PC-3 (cell line): Measurements from ENCODE around the gene GPR68. TPM values are rescaled to one million over a fixed set of nuclear protein-coding genes. Genes with fewer than 3 reads are reported as not detected.

Experiments
- ATAC-seq: fragments of 200-7000 bp; cut with Tn5 transposase; 2 replicates; pipeline ENCODE4 v1.9.1; 2020; ENCODE audit warnings: mild to moderate bottlenecking, moderate library complexity
- BruUV-seq: library from RNA; stranded (reverse); fragments of 400-500 nt; replicated peaks from 2 replicates; lab custom pipeline; 2021; lab: Mats Ljungman, UMichigan
- CTCF ChIA-PET: fragments of 300-600 bp; sonication (Branson Sonifier 250); formaldehyde crosslinking; loops from one replicate; lab custom pipeline; 2022; ENCODE audit warnings: antibody characterized with exemption; lab: Charles Lee
- POLR2A ChIA-PET: fragments of 300-600 bp; sonication (Branson Sonifier 250); formaldehyde crosslinking; loops from one replicate; lab custom pipeline; 2022; ENCODE audit warnings: antibody characterized with exemption; ENCODE audit not compliant: unreplicated experiment; lab: Charles Lee
- DNase-seq: peaks from one replicate; pipeline ENCODE4 v3.0.0-alpha.2; 2015
- H2AFZ ChIP-seq: fragments of 300-600 bp; sonication (generic); 2 replicates; pipeline ENCODE4 v1.6.0; 2016; ENCODE audit warnings: antibody characterized with exemption, low read length
- H3F3A ChIP-seq: fragments of 300-600 bp; sonication (generic); one replicate; pipeline ENCODE4 v1.6.0; 2017; ENCODE audit warnings: antibody characterized with exemption, low read length, control low read depth, mild to moderate bottlenecking; ENCODE audit not compliant: unreplicated experiment
- H3K27ac ChIP-seq: fragments of 300-600 bp; sonication (generic); 2 replicates; pipeline ENCODE4 v1.5.1; 2016; ENCODE audit warnings: mild to moderate bottlenecking, low read length
- H3K27me3 ChIP-seq: fragments of 300-600 bp; sonication (generic); 2 replicates; pipeline ENCODE4 v1.6.1; 2016; ENCODE audit warnings: low read length, mixed read lengths
- H3K36me3 ChIP-seq: fragments of 300-600 bp; sonication (generic); 2 replicates; pipeline ENCODE4 v1.6.1; 2016; ENCODE audit warnings: low read depth, mixed run types, low read length, mixed read lengths
- H3K4me1 ChIP-seq: fragments of 300-600 bp; sonication (generic); 2 replicates; pipeline ENCODE4 v1.5.1; 2016; ENCODE audit warnings: low read length; ENCODE audit not compliant: insufficient read depth
- H3K4me2 ChIP-seq: fragments of 300-600 bp; sonication (generic); 2 replicates; pipeline ENCODE4 v1.6.0; 2016; ENCODE audit warnings: low read length
- H3K4me3 ChIP-seq: fragments of 300-600 bp; sonication (generic); 2 replicates; pipeline ENCODE4 v1.5.1; 2016; ENCODE audit warnings: mild to moderate bottlenecking, low read length, mixed read lengths
- H3K79me2 ChIP-seq: fragments of 300-600 bp; sonication (generic); 2 replicates; pipeline ENCODE4 v1.6.1; 2017; ENCODE audit warnings: low read length, mixed read lengths
- H3K9ac ChIP-seq: fragments of 300-600 bp; sonication (generic); 2 replicates; pipeline ENCODE4 v1.6.0; 2016; ENCODE audit warnings: mild to moderate bottlenecking, low read length
- H3K9me2 ChIP-seq: fragments of 300-600 bp; sonication (generic); replicated peaks from 2 replicates; pipeline ENCODE4 v1.6.1; 2016; ENCODE audit warnings: mixed run types, low read length, mixed read lengths
- H3K9me3 ChIP-seq: fragments of 300-600 bp; sonication (generic); 2 replicates; pipeline ENCODE4 v1.6.1; 2016; ENCODE audit warnings: low read length, mixed read lengths
- H4K20me1 ChIP-seq: fragments of 300-600 bp; sonication (generic); 2 replicates; pipeline ENCODE4 v1.6.1; 2016; ENCODE audit warnings: low read length, mixed read lengths
- EZH2 ChIP-seq: fragments of 300-600 bp; sonication (generic); IDR thresholded peaks from one replicate; pipeline ENCODE4 v1.6.1; 2017; ENCODE audit warnings: antibody characterized with exemption, mild to moderate bottlenecking, low read length; ENCODE audit not compliant: unreplicated experiment
- EZH2phosphoT487 ChIP-seq: fragments of 300-600 bp; sonication (generic); IDR thresholded peaks from 2 replicates; pipeline ENCODE4 v1.6.1; 2018; ENCODE audit warnings: mild to moderate bottlenecking, antibody characterized with exemption, low read length, borderline replicate concordance
- intact Hi-C: fragments of 100-400 bp; cut with micrococcal nuclease; formaldehyde crosslinking; loops from 2 replicates; pipeline ENCODE4 v1.9.0; 2023
- total RNA-seq: library from RNA; depleted of rRNA; stranded (reverse); fragments of >200 nt; gene quantifications from 2 replicates; pipeline ENCODE4 v1.2.3, GENCODE V29; 2014
- TF ChIP-seq, protein P1 (sequence below): fragments of 300-600 bp; sonication (generic); conservative IDR thresholded peaks from 2 replicates; pipeline ENCODE4 v1.5.1; 2017; ENCODE audit warnings: antibody characterized with exemption, low read depth, mild to moderate bottlenecking, low read length

Gene GPR68
- total RNA-seq, 1 experiment from 2014 or later: 1.5 TPM

DNA sequence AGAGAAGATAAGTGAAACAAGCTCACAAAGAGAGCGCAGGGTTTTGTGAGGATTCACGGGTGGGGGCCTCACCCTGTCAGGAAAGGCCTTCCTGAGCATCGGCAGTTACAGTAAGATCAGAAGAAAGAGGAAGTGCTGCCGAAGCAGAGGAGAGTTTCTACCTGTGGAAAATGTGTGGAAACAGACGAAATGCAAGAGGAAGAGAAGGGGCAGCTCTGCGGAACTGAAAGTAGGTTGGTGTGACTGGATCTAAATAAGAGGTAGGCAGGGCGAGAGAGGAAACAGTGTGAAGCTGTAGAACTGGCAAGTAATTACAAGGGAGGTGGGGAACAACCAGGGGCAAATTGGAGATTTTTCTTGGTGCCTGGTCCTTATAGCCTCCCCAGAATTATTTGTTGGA is 2.6 kb downstream of the GPR68 start:
- Histone ChIP-seq H3K27ac (no peak overlapping the region), H3K4me3 (no peak overlapping the region), H3K9me2 (no peaks in the 10 kb centered on the region), H2AFZ (no peak overlapping the region), H3K79me2 (no peaks in the 10 kb centered on the region), H3F3A (no peaks in the 10 kb centered on the region), H3K9me3 (no peaks in the 10 kb centered on the region), H4K20me1 (no peaks in the 10 kb centered on the region), H3K36me3 (no peaks in the 10 kb centered on the region), H3K4me2 (no peak overlapping the region), H3K9ac (no peak overlapping the region), H3K27me3 (no peaks in the 10 kb centered on the region), H3K4me1 (peaks cover 12% of the 10 kb centered on the region; the same call in 1 of the 2 replicates)
- ChIA-PET CTCF (no interaction called here), POLR2A (no interaction called here)
- no TSS peak for BruUV-seq
- intact Hi-C loops: no loop called here
- TF ChIP-seq, protein P1, sequence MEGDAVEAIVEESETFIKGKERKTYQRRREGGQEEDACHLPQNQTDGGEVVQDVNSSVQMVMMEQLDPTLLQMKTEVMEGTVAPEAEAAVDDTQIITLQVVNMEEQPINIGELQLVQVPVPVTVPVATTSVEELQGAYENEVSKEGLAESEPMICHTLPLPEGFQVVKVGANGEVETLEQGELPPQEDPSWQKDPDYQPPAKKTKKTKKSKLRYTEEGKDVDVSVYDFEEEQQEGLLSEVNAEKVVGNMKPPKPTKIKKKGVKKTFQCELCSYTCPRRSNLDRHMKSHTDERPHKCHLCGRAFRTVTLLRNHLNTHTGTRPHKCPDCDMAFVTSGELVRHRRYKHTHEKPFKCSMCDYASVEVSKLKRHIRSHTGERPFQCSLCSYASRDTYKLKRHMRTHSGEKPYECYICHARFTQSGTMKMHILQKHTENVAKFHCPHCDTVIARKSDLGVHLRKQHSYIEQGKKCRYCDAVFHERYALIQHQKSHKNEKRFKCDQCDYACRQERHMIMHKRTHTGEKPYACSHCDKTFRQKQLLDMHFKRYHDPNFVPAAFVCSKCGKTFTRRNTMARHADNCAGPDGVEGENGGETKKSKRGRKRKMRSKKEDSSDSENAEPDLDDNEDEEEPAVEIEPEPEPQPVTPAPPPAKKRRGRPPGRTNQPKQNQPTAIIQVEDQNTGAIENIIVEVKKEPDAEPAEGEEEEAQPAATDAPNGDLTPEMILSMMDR: no peak
- TF ChIP-seq EZH2 (no peak), EZH2phosphoT487 (no peak)
- DNase-seq: no peak
- no peak for ATAC-seq

GRCh38 chr14:91238661-91239060 is 5.8 kb downstream of the GPR68 start:
- Histone ChIP-seq H3K27ac (no peak overlapping the region), H3K36me3 (no peaks in the 10 kb centered on the region), H3F3A (no peaks in the 10 kb centered on the region), H3K9me2 (no peaks in the 10 kb centered on the region), H4K20me1 (no peaks in the 10 kb centered on the region), H3K9ac (no peak overlapping the region), H3K4me2 (no peak overlapping the region), H3K4me3 (no peak overlapping the region), H3K4me1 (peaks cover 8% of the 10 kb centered on the region; the same call in 1 of the 2 replicates), H3K79me2 (no peaks in the 10 kb centered on the region), H2AFZ (no peak overlapping the region), H3K27me3 (no peaks in the 10 kb centered on the region), H3K9me3 (no peaks in the 10 kb centered on the region)
- ATAC-seq (no peak), DNase-seq (no peak)
- ChIA-PET POLR2A (no interaction called here), CTCF (no interaction called here)
- no peak for TF ChIP-seq EZH2phosphoT487
- no TSS peak for BruUV-seq
- intact Hi-C loops: no loop called here

- ChIA-PET POLR2A (no interaction called here), CTCF (no interaction called here)
- Histone ChIP-seq H3K36me3 (no peaks in the 10 kb centered on the region), H3K4me2 (no peak overlapping the region), H3K4me3 (no peak overlapping the region), H3K27ac (no peak overlapping the region), H3K27me3 (no peaks in the 10 kb centered on the region), H4K20me1 (no peaks in the 10 kb centered on the region), H3K9me3 (no peaks in the 10 kb centered on the region), H3K9me2 (no peaks in the 10 kb centered on the region), H3F3A (no peaks in the 10 kb centered on the region), H3K4me1 (peaks cover 2% of the 10 kb centered on the region; the same call in 1 of the 2 replicates), H2AFZ (no peak overlapping the region), H3K9ac (no peak overlapping the region), H3K79me2 (no peaks in the 10 kb centered on the region)
- no peak for DNase-seq
- TF ChIP-seq, protein P1: no peak
- TF ChIP-seq EZH2phosphoT487: no peak
- TF ChIP-seq EZH2: no peak
- no TSS peak for BruUV-seq
- no peak for ATAC-seq
- intact Hi-C loops: no loop called here
Measured at GRCh38 chr14:91238085-91238484, 6.4 kb downstream of the GPR68 start.
